ENCODE data around the gene PLEKHO1. TPM values are rescaled to one million over a fixed set of nuclear protein-coding genes. Genes with fewer than 3 reads are reported as not detected.

Gene PLEKHO1
- total RNA-seq, 1 experiment from 2014 or later = 67.2 TPM

- no peaks in the 10 kb centered on the region for H3K36me3 ChIP-seq (ENCODE audit: insufficient read depth, low read length, poor library complexity, severe bottlenecking)
- BruUV-seq (replicated peaks) = no TSS peak
- no peak overlapping the region for H3K27ac ChIP-seq (ENCODE audit: low read depth, low read length, poor library complexity, severe bottlenecking)
- CTCF ChIA-PET = no interaction called here
- TF ChIP-seq EZH2 (IDR thresholded peaks at IDR 0.05; ENCODE audit: borderline replicate concordance, low read depth, low read length, poor library complexity, severe bottlenecking) (no peak), CTCF (conservative IDR thresholded peaks at IDR 0.05; ENCODE audit: low read depth, low read length) (no peak)
- H3K27me3 ChIP-seq (replicated peaks; ENCODE audit: insufficient read depth, low read depth, low read length, poor library complexity) = no peaks in the 10 kb centered on the region
- no peak for DNase-seq (ENCODE audit: low spot score)
- POLR2A ChIA-PET (ENCODE audit: low non-redundant PET) = no interaction called here
- no peak overlapping the region for H3K4me3 ChIP-seq (ENCODE audit: low read depth, low read length, poor library complexity, severe bottlenecking)
- H3K4me1 ChIP-seq (ENCODE audit: insufficient read depth, low read length, poor library complexity, severe bottlenecking) = no peaks in the 10 kb centered on the region
- no peaks in the 10 kb centered on the region for H3K9me3 ChIP-seq (ENCODE audit: low read depth, low read length, poor library complexity, severe bottlenecking)
- intact Hi-C loops (cut with micrococcal nuclease; ENCODE audit: unreplicated experiment) = no loop called here
Observed at GRCh38 chr1:150171801-150172200, 22.1 kb downstream of the PLEKHO1 start.

- Histone ChIP-seq H3K27ac (ENCODE audit: low read depth, low read length, poor library complexity, severe bottlenecking) (no peak overlapping the region), H3K4me1 (ENCODE audit: insufficient read depth, low read length, poor library complexity, severe bottlenecking) (no peaks in the 10 kb centered on the region), H3K4me3 (ENCODE audit: low read depth, low read length, poor library complexity, severe bottlenecking) (no peak overlapping the region), H3K9me3 (ENCODE audit: low read depth, low read length, poor library complexity, severe bottlenecking) (no peaks in the 10 kb centered on the region), H3K36me3 (ENCODE audit: insufficient read depth, low read length, poor library complexity, severe bottlenecking) (no peaks in the 10 kb centered on the region), H3K27me3 (replicated peaks; ENCODE audit: insufficient read depth, low read depth, low read length, poor library complexity) (no peaks in the 10 kb centered on the region)
- CTCF ChIA-PET = no interaction called here
- TF ChIP-seq CTCF (conservative IDR thresholded peaks at IDR 0.05; ENCODE audit: low read depth, low read length) = no peak
- TF ChIP-seq EZH2 (IDR thresholded peaks at IDR 0.05; ENCODE audit: borderline replicate concordance, low read depth, low read length, poor library complexity, severe bottlenecking) = no peak
- POLR2A ChIA-PET (ENCODE audit: low non-redundant PET) = no interaction called here
- intact Hi-C loops (cut with micrococcal nuclease; ENCODE audit: unreplicated experiment) = no loop called here
- no peak for DNase-seq (ENCODE audit: low spot score)
- no TSS peak for BruUV-seq (replicated peaks)
Observed at GRCh38 chr1:150173141-150173585, 23.4 kb downstream of the PLEKHO1 start.

- Histone ChIP-seq H3K27me3 (replicated peaks; ENCODE audit: insufficient read depth, low read depth, low read length, poor library complexity) (no peaks in the 10 kb centered on the region), H3K4me1 (ENCODE audit: insufficient read depth, low read length, poor library complexity, severe bottlenecking) (no peaks in the 10 kb centered on the region), H3K27ac (ENCODE audit: low read depth, low read length, poor library complexity, severe bottlenecking) (no peak overlapping the region), H3K9me3 (ENCODE audit: low read depth, low read length, poor library complexity, severe bottlenecking) (no peaks in the 10 kb centered on the region), H3K36me3 (ENCODE audit: insufficient read depth, low read length, poor library complexity, severe bottlenecking) (no peaks in the 10 kb centered on the region), H3K4me3 (ENCODE audit: low read depth, low read length, poor library complexity, severe bottlenecking) (no peak overlapping the region)
- CTCF ChIA-PET = interaction anchor here (1.2 kb wide), 1 partner anchor 10 kb away, joined by 4 read pairs; no protein-coding TSS in a partner anchor
- TF ChIP-seq CTCF (conservative IDR thresholded peaks at IDR 0.05; ENCODE audit: low read depth, low read length) (no peak), EZH2 (IDR thresholded peaks at IDR 0.05; ENCODE audit: borderline replicate concordance, low read depth, low read length, poor library complexity, severe bottlenecking) (no peak)
- no TSS peak for BruUV-seq (replicated peaks)
- no peak for DNase-seq (ENCODE audit: low spot score)
- intact Hi-C loops (cut with micrococcal nuclease; ENCODE audit: unreplicated experiment) = no loop called here
- POLR2A ChIA-PET (ENCODE audit: low non-redundant PET) = no interaction called here
Observed at GRCh38 chr1:150176593-150176992, 26.9 kb downstream of the PLEKHO1 start.
